ENCODE data around the gene UBR2. TPM values are rescaled to one million over a fixed set of nuclear protein-coding genes. Genes with fewer than 3 reads are reported as not detected.

Gene UBR2
- total and polyA plus RNA-seq, 2 of the 13 experiments (the other 11 are each of a cell fraction or from before 2014, with no cell fraction given): 17.6 to 29.3 TPM

GRCh38 chr6:42566614-42567208, 2.9 kb downstream of the UBR2 start:
- POLR2A ChIA-PET: interaction anchor here (0.9 kb wide), 1 partner anchor 313 kb away, joined by 3 read pairs; the partner anchor contains the start of gene RPL7L1
- no peak overlapping the region for H2AFZ ChIP-seq (ENCODE audit: low read length)
- in situ Hi-C loops (cut with HindIII; ENCODE audit: extremely low pct_ligation_motif_present, low pct_unique_long_range_greater_than_20kb): no loop called here
- TF ChIP-seq ZNF770 (CRISPR knock-in tag; IDR thresholded peaks at IDR 0.05) (peak; percentile 57; the same call in 1 of the 2 replicates), POGZ (CRISPR knock-in tag; IDR thresholded peaks at IDR 0.05) (0 out of 2 replicates have a peak, but pooled peaks have one; percentile 8), NCOA2 (CRISPR knock-in tag; IDR thresholded peaks at IDR 0.05) (no peak), ZNF326 (CRISPR knock-in tag; IDR thresholded peaks at IDR 0.05; ENCODE audit: borderline replicate concordance) (no peak), ZNF563 (CRISPR knock-in tag; IDR thresholded peaks at IDR 0.05) (no peak), HNF4A (CRISPR knock-in tag; IDR thresholded peaks at IDR 0.05) (no peak), BRCA1 (CRISPR knock-in tag; IDR thresholded peaks at IDR 0.05) (no peak), TEAD3 (CRISPR knock-in tag; optimal IDR thresholded peaks at IDR 0.05; ENCODE audit: borderline replicate concordance) (no peak), DBP (CRISPR knock-in tag; IDR thresholded peaks at IDR 0.05; ENCODE audit: not compliant biosample characterization) (no peak), AKAP8 (CRISPR knock-in tag; IDR thresholded peaks at IDR 0.05) (no peak), ZNF121 (CRISPR knock-in tag; IDR thresholded peaks at IDR 0.05) (peak; percentile 69), MEF2D (CRISPR knock-in tag; IDR thresholded peaks at IDR 0.05) (no peak)
- CTCF ChIA-PET (ENCODE audit: low intra/inter-chr PET ratio, low total read pairs): no interaction called here
- BruUV-seq (replicated peaks): no TSS peak
- intact Hi-C loops (cut with micrococcal nuclease; ENCODE audit: unreplicated experiment): loop anchor here (10.0 kb wide), 1 partner anchor 178 kb away; the partner anchor contains the start of gene TBCC
- peaks cover 0 to 5% of the 10 kb centered on the region in 2 experiments; a peak in 1 of 5 replicates for H3K27me3 ChIP-seq (ENCODE audit: control insufficient read depth in 1 of 2, insufficient read depth in 2 of 2, low read length in 2 of 2)
- H3K27ac ChIP-seq (ENCODE audit: extremely low read length, insufficient read depth, low read length): peak overlapping the region; percentile 10
- peaks cover 49% of the 10 kb centered on the region for H3K4me1 ChIP-seq (ENCODE audit: insufficient read depth, low read length)
- H3K36me3 ChIP-seq (replicated peaks in 1 of 2; ENCODE audit: control insufficient read depth in 1 of 2, insufficient read depth in 2 of 2, low read length in 2 of 2): no peaks in the 10 kb centered on the region
- H3K9me3 ChIP-seq (ENCODE audit: low read length): no peaks in the 10 kb centered on the region
- DNase-seq (ENCODE audit: low spot score): no peak
- 0 out of 2 replicates have a peak overlapping the region, but pooled peaks have one; percentile 75 for H3K4me2 ChIP-seq (ENCODE audit: low read depth, low read length)
- ATAC-seq: no peak
- no peak overlapping the region for H3K9ac ChIP-seq (ENCODE audit: insufficient read depth, low read depth, low read length)
- peaks cover 21% of the 10 kb centered on the region; the same call in 1 of the 2 replicates for H4K20me1 ChIP-seq (ENCODE audit: insufficient read depth, low read length)
- H3K79me2 ChIP-seq (ENCODE audit: insufficient read depth, low read length): peaks cover 68% of the 10 kb centered on the region
- 77% methylated on average over 5 of the region's 5 CpGs for WGBS (ENCODE audit: low lambda C conversion rate)
- H3K4me3 ChIP-seq (replicated peaks in 1 of 3; ENCODE audit: insufficient read depth in 1 of 3, low read depth in 2 of 3, low read length in 3 of 3): no peak overlapping the region
- FAIRE-seq: no peak
